Upper lobe of left lung (tissue), 6 donors: ENCODE results near the gene UGT1A10. TPM values are rescaled to one million over a fixed set of nuclear protein-coding genes. Genes with fewer than 3 reads are reported as not detected.

ENCODE experiments used
- ATAC-seq, 2 donors: fragments of 200-7000 bp; cut with Tn5 transposase; one replicate each; pipeline ENCODE4 v1.9.1; 2022; ENCODE audit warnings: mild to moderate bottlenecking in 2 of 2, moderate library complexity in 2 of 2; ENCODE audit not compliant: low FRiP score in 2 of 2
- DNase-seq, 2 donors: peaks; one replicate each; pipeline ENCODE4 v3.0.0-alpha.2; 2019 to 2020
- H3K27ac ChIP-seq, 4 donors: fragments of 200-600 bp; sonication (generic); one replicate each; pipeline ENCODE4 v1.5.1; 2016 to 2019
- H3K27me3 ChIP-seq, 4 donors: fragments of 200-600 bp; sonication (generic); one replicate each; pipeline ENCODE4 v1.5.1; 2017 to 2019
- H3K36me3 ChIP-seq, 4 donors: fragments of 200-600 bp; sonication (generic); one replicate each; pipeline ENCODE4 v1.5.1; 2016 to 2019
- H3K4me1 ChIP-seq, 4 donors: fragments of 200-600 bp; sonication (generic); one replicate each; pipeline ENCODE4 v1.5.1; 2018 to 2019
- H3K4me3 ChIP-seq, 4 donors: fragments of 200-600 bp; sonication (generic); one replicate each; pipeline ENCODE4 v1.5.1; 2017 to 2019; ENCODE audit warnings: mild to moderate bottlenecking in 2 of 4, moderate library complexity in 1 of 4
- H3K9me3 ChIP-seq, 4 donors: fragments of 200-600 bp; sonication (generic); one replicate each; pipeline ENCODE4 v1.5.1; 2018 to 2019
- EP300 ChIP-seq, 4 donors: sonication (generic); formaldehyde crosslinking; IDR thresholded peaks; one replicate each; pipeline ENCODE4 v1.5.1; 2017; ENCODE audit warnings: antibody characterized with exemption in 4 of 4, control low read depth in 2 of 4
- POLR2A ChIP-seq, 4 donors: fragments of 450-650 bp; IDR thresholded peaks; one replicate each; pipeline ENCODE4 v1.5.1; 2016 to 2017; ENCODE audit warnings: antibody characterized with exemption in 4 of 4, mild to moderate bottlenecking in 2 of 4
- POLR2AphosphoS5 ChIP-seq, 2 donors: sonication (generic); formaldehyde crosslinking; IDR thresholded peaks; one replicate each; pipeline ENCODE4 v1.5.1; 2017; ENCODE audit warnings: antibody characterized with exemption in 2 of 2
- WGBS, 2 donors: methylation state at CpG; one replicate each; pipeline ENCODE4 v1.1.5; 2017 to 2018; 5-methylcytosine and 5-hydroxymethylcytosine counted together
- total RNA-seq, 6 donors: library from RNA; depleted of rRNA in 4 of 6; stranded (reverse); fragments of >200 nt in 4 of 6; gene quantifications; one replicate each; pipeline versions ENCODE4 v1.1.0 to v1.2.1, GENCODE V29; 2016 to 2021
- TF ChIP-seq, protein P1 (sequence below), 6 experiments: fragments of 450-650 bp in 4 of 6; fragments of 200-600 bp in 2 of 6; sonication (generic) in 2 of 6; IDR thresholded peaks; one replicate each; pipeline ENCODE4 v1.5.1; 2016 to 2019; ENCODE audit warnings: antibody characterized with exemption in 6 of 6
- donor health status: DM: no; HTN: no; CAD: no; lungs with moderate emphysema.
- donor health status: DM: no; HTN: yes; CAD: no; lungs with severe emphysema.

UGT1A10 gene
- total RNA-seq, 6 donors from 2014 or later = not detected

DNA sequence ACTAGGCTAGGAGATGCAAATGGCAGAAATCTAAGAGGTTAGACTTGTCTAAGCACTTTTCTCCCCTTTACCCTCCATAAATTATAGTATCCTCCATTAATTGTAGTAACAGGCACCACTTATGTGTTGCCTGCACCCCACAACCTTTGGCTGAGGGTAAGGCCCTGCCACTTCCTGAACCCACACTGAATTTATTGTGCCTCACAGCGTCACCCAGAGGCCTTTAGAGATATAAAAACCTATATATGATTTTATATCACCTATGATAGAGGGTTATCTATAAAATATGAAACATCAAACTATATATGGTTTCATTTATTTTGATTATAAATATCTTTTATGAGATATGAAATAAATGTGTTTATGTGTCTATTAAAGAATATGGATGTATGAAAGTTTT lies 38.1 kb downstream of the UGT1A10 start:
- Histone ChIP-seq H3K4me1 (no peaks in the 10 kb centered on the region), H3K4me3 (no peak overlapping the region), H3K27ac (no peak overlapping the region), H3K9me3 (no peaks in the 10 kb centered on the region), H3K27me3 (no peaks in the 10 kb centered on the region), H3K36me3 (no peaks in the 10 kb centered on the region)
- no peak for TF ChIP-seq POLR2A (IDR thresholded peaks at IDR 0.05)
- TF ChIP-seq, protein P1, sequence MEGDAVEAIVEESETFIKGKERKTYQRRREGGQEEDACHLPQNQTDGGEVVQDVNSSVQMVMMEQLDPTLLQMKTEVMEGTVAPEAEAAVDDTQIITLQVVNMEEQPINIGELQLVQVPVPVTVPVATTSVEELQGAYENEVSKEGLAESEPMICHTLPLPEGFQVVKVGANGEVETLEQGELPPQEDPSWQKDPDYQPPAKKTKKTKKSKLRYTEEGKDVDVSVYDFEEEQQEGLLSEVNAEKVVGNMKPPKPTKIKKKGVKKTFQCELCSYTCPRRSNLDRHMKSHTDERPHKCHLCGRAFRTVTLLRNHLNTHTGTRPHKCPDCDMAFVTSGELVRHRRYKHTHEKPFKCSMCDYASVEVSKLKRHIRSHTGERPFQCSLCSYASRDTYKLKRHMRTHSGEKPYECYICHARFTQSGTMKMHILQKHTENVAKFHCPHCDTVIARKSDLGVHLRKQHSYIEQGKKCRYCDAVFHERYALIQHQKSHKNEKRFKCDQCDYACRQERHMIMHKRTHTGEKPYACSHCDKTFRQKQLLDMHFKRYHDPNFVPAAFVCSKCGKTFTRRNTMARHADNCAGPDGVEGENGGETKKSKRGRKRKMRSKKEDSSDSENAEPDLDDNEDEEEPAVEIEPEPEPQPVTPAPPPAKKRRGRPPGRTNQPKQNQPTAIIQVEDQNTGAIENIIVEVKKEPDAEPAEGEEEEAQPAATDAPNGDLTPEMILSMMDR (IDR thresholded peaks at IDR 0.05) = no peak
- no peak for TF ChIP-seq EP300 (IDR thresholded peaks at IDR 0.05)
- TF ChIP-seq POLR2AphosphoS5 (IDR thresholded peaks at IDR 0.05) = no peak
- WGBS, 2 donors = 61 to 76% methylated on average over 1 of the region's 1 CpG
- DNase-seq = no peak
- no peak for ATAC-seq

DNA sequence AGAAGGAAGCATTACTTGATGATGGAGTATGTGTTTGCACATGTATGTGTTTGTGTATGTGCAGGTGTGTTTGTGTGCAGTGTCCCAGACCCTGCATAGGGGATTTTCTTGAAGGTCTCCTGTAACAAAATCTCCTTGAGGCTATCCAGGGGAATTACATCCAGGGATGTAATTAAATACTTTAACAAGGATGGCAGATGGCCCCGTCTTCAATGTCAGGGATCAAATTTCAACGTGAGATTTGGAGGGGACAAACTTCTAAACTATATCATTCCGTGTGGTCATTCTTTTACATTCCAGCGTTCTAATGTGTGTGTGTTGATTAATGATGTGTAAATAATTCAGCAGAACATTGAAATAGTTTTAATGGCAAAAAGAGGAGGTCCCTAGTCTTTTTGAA lies 38.7 kb downstream of the UGT1A10 start:
- TF ChIP-seq, protein P1 (IDR thresholded peaks at IDR 0.05) = no peak
- ATAC-seq (no peak), DNase-seq (no peak)
- no peak overlapping the region for H3K4me3 ChIP-seq
- H3K27ac ChIP-seq = no peak overlapping the region
- WGBS, 2 donors = 34 to 56% methylated on average over 4 of the region's 4 CpGs
- H3K36me3 ChIP-seq = no peaks in the 10 kb centered on the region
- no peaks in the 10 kb centered on the region for H3K27me3 ChIP-seq
- no peaks in the 10 kb centered on the region for H3K4me1 ChIP-seq
- H3K9me3 ChIP-seq = no peaks in the 10 kb centered on the region

DNA sequence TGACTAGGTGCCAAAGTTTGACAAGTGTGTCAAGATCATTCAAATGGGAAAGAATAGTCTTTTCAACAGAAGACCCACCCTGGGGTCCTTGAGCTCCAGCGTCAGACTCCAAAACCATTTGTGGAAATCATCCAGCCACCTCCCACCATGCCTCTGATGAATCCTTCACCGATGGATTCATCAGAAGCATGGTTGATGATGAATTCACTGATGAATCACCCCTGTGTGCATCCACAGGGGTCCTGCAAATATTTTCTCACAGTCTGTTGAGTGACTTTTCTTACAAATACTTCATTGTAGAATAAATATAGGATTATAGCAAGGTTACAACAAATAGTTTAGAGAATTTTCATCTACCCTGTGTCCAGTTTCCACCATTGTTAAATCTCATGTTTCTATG lies 39.8 kb downstream of the UGT1A10 start:
- H3K4me1 ChIP-seq = no peaks in the 10 kb centered on the region
- no peak overlapping the region for H3K27ac ChIP-seq
- H3K9me3 ChIP-seq = no peaks in the 10 kb centered on the region
- 82 to 91% methylated on average over 2 of the region's 2 CpGs for WGBS, 2 donors
- H3K27me3 ChIP-seq = no peaks in the 10 kb centered on the region
- DNase-seq (no peak), ATAC-seq (no peak)
- TF ChIP-seq POLR2A (IDR thresholded peaks at IDR 0.05) (no peak), POLR2AphosphoS5 (IDR thresholded peaks at IDR 0.05) (no peak), EP300 (IDR thresholded peaks at IDR 0.05) (no peak)
- TF ChIP-seq, protein P1 (IDR thresholded peaks at IDR 0.05) = no peak
- no peaks in the 10 kb centered on the region for H3K36me3 ChIP-seq
- no peak overlapping the region for H3K4me3 ChIP-seq

DNA sequence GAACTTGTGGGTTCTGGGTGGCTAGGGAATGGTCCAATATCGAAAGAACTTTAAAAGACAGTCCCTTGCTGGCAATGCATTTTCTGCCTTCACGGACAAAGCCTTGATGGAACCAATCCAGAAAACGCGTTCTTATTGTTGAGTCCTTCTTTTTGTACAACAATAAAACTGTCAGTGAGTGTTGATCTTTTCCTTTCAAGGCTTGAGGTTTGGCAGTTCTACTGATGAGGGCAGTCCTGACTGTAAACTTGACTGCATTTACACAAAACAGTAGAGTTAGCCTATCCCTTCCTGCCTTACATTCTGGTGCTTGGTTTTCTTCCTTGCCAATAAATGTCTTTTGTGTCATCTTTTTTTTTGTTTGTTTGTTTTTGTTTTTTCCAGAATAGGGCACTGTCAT lies 42.9 kb downstream of the UGT1A10 start:
- no peak for TF ChIP-seq POLR2AphosphoS5 (IDR thresholded peaks at IDR 0.05)
- TF ChIP-seq, protein P1 (IDR thresholded peaks at IDR 0.05) = no peak
- TF ChIP-seq EP300 (IDR thresholded peaks at IDR 0.05) = no peak
- no peak for TF ChIP-seq POLR2A (IDR thresholded peaks at IDR 0.05)
- ATAC-seq (no peak), DNase-seq (no peak)
- no peaks in the 10 kb centered on the region for H3K4me1 ChIP-seq
- no peaks in the 10 kb centered on the region for H3K27me3 ChIP-seq
- no peaks in the 10 kb centered on the region for H3K9me3 ChIP-seq
- H3K27ac ChIP-seq = no peak overlapping the region
- no peaks in the 10 kb centered on the region for H3K36me3 ChIP-seq
- WGBS, 2 donors = 69 to 77% methylated on average over 4 of the region's 4 CpGs
- H3K4me3 ChIP-seq = no peak overlapping the region

DNA sequence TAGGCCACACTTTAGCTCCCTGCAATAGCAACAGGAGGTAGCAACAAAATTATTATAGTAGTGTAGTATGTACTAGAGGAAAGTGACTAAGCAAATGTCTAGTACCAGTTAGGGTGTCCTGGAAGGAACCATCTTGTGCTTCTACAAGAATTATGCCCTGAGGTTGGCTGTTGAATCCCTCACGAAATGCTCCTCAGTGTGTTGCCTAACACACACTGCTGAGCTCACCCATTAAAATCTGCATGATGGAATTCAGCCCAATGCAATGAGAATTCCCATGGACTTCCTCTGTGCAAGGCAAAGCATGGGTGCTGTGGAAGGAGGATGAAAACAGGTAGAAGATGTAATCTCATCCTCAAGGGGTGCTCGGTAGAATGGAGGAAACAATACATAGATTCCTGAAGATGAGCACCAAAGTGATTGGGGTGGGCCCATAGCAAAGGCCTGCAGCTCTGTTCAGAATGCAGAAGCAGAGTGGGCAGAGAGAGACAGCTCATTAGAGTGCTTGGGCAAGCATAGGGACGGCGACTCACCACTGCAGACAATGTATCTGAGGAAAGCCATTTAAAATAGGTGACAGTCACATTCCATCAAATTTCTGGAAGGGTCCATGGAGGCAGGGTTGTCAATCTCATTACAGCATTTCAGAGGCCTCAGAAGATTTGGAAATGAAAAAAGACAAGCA lies 44.3 kb downstream of the UGT1A10 start:
- Histone ChIP-seq H3K36me3 (no peaks in the 10 kb centered on the region), H3K4me1 (no peaks in the 10 kb centered on the region), H3K27ac (no peak overlapping the region), H3K9me3 (no peaks in the 10 kb centered on the region), H3K4me3 (no peak overlapping the region), H3K27me3 (no peaks in the 10 kb centered on the region)
- ATAC-seq (no peak), DNase-seq (no peak)
- no peak for TF ChIP-seq POLR2A (IDR thresholded peaks at IDR 0.05)
- no peak for TF ChIP-seq POLR2AphosphoS5 (IDR thresholded peaks at IDR 0.05)
- no peak for TF ChIP-seq EP300 (IDR thresholded peaks at IDR 0.05)
- TF ChIP-seq, protein P1 (IDR thresholded peaks at IDR 0.05) = no peak
- 82 to 93% methylated on average over 4 of the region's 4 CpGs for WGBS, 2 donors
